NCI-H774 (cell line): ENCODE data around the gene SINHCAF.
"Not testable (repeated sequence)": the region's sequence is repeated elsewhere in the genome, so short reads cannot be mapped to it uniquely, and the experiment has no call there.

Experiments used
- DNase-seq: peaks from one replicate; lab custom pipeline; 2025; lab: John Stamatoyannopoulos, UW

The SINHCAF gene

DNA sequence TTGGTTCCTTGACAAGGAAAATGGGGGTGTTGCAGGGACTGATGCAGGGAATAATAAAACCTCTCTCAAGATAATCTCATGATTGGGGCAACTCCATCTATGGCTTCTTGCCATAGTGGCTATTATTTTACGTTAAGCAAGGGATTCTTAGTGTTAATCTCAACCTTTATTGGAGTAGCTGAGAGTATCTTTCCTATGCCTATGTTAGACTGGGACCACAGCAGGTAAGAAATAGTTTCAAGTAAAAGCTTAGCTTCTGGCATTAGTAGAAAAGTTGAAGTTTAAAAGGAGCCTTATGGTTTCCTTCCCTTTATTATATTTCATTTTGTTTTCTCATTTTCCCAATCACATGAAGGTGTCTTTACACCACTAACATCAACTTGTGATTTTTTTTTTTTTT is 16.7 kb downstream of the SINHCAF start:
- DNase-seq, result no peak

DNA sequence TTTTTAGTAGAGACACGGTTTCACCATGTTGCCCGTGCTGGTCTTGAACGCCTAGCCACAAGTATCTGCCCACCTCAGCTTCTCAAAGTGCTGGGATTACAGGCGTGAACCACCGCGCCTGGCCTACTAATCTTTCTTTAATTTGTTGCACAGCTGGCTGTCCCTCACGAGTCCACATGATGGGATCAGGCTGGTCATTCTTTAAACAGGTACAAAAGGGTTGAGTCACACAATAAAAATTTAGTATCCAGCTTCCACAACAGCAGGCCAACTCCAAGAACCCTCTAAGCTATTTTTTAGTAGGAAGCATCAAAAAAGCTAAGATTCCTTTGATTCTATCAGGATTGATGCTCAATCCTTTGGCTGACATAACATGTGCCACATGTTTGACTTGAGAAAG is 17.8 kb downstream of the SINHCAF start:
- no peak for DNase-seq

GRCh38 chr12:31306866-31307265 is 19.1 kb downstream of the SINHCAF start:
- no peak for DNase-seq

- no peak for DNase-seq
Measured at GRCh38 chr12:31303466-31303865, 22.5 kb downstream of the SINHCAF start.

DNA sequence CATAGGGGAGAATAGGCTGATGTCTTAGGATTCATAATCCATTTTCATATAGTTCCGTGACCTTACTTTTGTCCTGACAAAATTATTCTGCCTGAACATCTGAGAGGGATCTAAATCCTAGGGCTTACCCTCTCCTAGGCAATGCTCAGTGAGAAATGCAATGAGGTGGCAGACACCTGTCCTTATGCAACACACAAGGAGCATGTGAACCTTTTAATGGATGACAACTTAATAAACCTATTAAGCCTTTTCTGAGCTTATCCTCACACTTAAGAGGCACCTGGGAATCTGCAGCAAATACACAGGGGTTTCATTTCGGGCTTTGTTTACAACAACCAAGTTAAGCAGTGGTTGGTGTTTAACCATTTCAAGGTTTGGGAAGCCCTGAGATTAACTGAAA is 24.6 kb downstream of the SINHCAF start:
- no peak for DNase-seq

DNA sequence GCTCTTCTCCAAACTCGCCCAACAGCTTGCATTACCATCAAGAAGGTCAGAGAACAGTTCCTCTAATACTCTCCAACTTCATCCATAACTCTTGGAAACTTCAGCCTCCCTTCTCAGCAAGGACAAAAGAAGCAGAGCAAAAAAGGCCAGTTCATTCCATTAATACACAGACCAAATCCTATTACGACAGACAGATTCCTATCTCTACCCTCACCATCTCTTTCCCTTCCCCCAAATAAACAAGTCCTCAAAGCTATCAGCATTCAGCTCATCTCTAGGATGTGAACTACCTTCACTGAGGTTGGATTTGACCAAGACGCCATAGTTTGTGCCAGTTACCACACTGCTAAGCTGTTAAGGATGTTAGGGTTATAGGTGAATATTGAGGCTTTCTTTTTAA is 25.2 kb downstream of the SINHCAF start:
- no peak for DNase-seq

- no peak for DNase-seq
Measured at GRCh38 chr12:31300341-31300740, 25.6 kb downstream of the SINHCAF start.

GRCh38 chr12:31298922-31299321 is 27.0 kb downstream of the SINHCAF start:
- DNase-seq, result no peak

- no peak for DNase-seq
Measured at GRCh38 chr12:31298515-31298910, 27.4 kb downstream of the SINHCAF start.

DNA sequence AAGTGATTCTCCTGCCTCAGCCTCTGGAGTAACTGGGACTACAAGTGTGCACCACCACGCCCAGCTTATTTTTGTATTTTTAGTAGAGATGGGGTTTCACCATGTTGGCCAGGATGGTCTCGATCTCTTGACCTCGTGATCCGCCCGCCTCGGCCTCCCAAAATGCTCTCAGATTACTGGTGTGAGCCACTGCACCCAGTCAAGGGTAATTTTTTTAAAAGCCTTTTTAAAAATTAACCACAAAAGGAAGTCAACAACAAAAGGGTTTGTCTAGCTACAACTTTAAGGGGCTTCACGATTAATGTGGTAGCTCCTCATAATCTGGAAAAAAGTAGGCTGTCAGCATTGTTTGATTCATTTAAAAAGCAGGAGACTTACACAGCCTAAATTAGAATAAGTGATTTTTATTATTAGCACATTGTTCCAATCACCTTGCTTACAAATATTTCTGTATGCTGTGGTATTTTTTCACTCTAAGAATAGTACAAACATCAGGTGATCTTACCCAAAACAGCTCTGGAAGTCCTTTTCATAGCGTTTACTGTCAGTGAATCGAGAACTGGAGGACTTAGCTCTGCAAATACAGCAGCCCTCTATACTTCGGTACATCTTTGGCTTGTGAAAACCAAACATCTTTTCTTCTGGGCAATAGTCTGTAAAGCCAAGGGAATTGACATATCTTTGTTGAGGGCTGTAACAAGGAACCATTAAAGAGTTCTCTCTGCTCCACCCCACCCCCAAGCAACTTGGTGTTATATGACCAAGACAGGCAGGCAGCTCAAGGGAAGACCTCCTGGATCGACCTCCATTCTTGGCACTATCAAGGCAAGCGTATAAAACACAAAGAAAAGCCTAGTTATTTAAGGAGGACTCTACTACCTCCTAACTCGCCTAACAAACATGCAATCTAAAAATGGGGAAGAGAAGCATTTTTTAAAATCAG is 28.1 kb downstream of the SINHCAF start:
- no peak for DNase-seq

DNA sequence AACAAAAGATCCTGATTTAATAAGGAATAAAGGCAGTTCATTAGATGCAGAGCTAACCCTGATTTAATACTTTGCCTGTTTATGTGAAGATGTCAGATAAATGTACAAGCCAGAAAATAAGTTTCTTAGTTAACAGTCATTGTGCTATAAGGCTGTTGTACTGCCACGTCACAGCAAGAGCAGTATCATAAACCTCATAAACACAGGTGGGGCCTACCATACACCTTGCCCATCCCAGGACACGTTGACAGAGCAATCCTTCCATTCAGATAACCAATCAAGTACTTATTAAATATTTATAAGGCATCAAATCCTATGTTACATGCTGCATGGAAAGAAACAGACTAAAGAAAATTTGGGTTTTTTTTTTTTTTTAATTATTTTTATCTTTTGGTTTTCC is 36.5 kb downstream of the SINHCAF start:
- no peak for DNase-seq

- no peak for DNase-seq
Measured at GRCh38 chr12:31288381-31288780, 37.6 kb downstream of the SINHCAF start.

DNA sequence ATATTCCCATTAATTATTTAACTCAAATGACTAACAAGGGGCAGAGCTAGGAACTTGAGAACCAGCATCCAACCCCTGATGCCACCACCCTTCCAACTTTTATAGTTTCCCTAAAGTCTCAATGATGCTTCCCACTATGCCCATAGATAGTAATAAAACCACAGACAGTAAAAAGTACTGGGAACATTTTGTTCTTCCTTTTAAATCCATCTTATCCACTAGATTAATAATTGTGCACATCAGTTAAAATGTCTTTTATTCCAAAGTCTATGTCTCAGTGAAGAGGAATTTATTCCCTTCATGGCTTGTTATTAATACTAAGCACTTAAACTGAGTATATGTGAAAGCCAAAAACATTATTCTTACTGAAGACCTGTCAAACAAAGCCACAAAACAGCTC is 45.8 kb downstream of the SINHCAF start:
- DNase-seq, result no peak

DNA sequence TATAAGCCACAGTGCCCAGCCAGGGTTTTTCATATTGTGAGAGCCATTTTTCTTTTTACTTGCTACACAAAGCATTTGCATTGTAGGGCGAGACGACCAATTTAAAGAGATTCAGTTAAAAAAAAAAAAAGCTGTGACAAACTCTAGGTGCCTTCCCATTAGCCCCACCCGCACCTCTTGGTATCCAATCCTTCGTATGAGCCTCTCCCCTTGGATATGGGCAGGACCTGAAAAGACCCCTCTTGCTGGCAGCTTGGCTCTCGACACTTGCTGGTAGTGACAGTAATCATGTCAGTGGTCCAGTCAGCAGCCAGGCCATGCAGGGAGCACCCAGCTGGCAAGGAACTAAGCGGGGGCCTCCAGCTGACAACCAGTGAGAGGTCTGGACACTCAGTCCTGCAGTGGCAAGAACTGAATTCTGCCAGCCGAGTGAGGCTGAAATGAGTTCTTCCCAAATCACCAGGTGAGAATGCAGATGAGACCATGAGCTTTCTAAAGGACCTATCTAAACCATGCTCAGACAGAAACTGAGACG is 46.5 kb downstream of the SINHCAF start:
- DNase-seq, result no peak

DNA sequence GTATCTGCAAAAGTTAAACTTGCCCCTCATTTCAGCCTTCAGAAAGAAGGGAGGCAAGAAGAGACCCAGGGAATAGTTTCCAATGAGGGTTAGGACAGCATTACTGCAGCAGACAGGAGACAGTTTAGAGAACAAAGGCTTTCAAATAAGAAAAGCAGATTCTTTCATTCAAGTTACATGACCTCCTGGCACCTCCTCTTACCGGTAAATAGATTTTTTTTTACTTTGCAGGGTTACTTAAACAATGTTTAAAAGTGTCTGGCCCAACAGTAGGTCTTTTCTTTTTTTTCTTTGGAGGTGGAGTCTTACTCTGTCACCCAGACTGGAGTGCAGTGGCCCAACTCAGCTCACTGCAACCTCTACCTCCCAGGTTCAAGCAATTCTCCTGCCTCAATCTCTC is 47.1 kb downstream of the SINHCAF start:
- DNase-seq, result no peak

DNA sequence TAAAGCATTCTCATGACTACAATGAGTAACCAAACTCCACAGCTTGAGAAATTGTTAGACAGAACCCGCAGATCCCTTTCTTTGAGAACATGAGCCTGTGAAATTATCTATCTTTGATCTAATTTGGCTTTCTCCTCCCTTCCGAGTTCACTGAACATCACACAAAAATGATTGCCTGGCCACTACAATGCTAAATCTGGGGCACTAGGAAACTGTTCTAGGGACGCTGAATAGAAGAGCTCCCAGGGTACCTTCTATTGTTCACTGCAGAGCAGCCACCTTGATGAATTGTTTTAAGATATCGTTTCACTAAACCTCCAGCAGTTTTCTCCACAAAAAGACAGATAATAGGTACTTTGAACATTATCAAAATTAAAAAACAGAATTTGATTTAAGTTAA is 47.5 kb downstream of the SINHCAF start:
- no peak for DNase-seq

DNA sequence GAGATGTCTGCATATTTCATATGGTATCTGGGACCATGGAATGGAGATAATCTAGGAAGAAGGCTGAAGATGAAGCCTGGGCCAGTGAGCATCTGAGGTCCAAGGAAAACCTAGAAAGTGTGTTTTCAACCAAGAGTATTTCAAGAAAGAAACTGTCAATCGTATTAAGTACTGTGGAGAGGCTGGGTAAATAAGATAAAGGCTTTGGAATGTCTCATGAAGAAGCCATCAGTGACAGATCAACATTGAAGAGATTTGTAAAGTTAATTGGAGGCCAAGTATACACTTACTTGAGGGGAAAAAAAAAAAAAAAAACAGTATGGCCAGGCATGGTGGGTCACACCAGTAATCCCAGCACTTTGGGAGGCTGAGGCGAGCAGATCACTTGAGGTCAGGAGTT is 48.9 kb downstream of the SINHCAF start:
- DNase-seq, result no peak

GRCh38 chr12:31275491-31275890 is 50.5 kb downstream of the SINHCAF start:
- no peak for DNase-seq

DNA sequence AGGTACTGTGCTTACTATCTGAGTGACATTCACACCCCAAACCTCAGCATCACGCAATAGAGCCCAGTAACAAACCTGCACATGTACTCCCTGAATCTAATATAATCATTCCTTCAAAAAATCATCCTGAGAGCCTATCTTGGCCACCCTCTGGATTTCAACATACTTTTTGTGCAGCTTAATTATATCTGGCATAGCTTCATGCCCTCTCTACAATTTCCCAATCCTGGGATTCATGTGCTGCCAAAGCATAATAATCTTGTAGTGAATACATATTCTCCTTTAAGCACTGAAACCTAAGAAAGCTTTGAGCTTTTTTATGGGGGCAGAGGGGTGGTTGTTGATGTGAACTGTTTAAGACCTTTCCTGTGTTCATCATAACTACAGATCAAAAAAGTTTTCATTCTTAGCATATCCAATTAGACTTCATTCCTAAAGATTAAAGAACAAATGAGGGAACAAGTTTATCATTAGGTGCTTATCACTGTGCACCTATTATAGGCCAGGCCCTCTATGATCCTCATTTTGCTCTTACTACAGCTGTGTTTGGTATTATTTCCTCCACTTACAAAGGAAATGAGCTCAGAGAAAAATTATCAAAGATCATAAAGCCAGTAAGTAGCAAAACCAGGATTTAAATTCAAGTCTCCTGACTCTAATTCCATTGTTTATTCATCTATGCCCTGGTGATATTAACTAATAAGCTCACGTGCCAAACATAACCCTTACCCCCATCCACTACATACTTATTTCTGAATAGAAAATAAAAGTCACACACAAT is 51.2 kb downstream of the SINHCAF start:
- no peak for DNase-seq

DNA sequence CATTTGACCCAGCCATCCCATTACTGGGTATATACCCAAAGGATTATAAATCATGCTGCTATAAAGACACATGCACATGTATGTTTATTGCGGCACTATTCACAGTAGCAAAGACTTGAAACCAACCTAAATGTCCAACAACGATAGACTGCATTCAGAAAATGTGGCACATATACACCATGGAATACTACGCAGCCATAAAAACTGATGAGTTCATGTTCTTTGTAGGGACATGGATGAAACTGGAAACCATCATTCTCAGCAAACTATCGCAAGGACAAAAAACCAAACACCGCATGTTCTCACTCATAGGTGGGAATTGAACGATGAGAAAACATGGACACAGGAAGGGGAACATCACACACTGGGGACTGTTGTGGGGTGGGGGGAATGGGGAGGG is 52.2 kb downstream of the SINHCAF start:
- DNase-seq, result not testable (repeated sequence)

- DNase-seq, result no peak
Measured at GRCh38 chr12:31272607-31273225, 53.2 kb downstream of the SINHCAF start.

DNA sequence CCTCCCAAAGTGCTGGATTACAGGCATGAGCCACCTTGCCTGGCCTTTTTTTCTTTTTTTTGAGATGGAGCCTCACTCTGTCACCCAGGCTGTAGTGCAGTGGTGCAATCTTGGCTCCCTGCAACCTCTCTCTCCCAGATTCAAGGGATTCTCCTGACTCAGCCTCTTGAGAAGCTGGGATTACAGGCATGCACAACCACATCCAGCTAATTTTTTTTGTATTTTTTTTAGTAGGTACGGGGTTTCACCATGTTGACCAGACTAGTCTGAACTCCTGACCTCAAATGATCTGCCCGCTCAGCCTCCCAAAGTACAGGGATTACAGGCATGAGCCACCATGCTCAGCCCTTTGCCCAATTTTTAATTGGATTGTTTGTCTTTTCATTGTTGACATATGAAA is 58.0 kb downstream of the SINHCAF start:
- DNase-seq, result no peak

GRCh38 chr12:31265722-31266121 is 60.2 kb downstream of the SINHCAF start:
- no peak for DNase-seq
